Gastroesophageal sphincter (tissue), 4 donors: ENCODE results near the gene ZNF408. TPM values are rescaled to one million over a fixed set of nuclear protein-coding genes. Genes with fewer than 3 reads are reported as not detected.
A peak's percentile ranks its signal among the peaks of the same experiment; 100 is the strongest.

ENCODE experiments used
- ATAC-seq: fragments of 150-250 bp; one replicate; pipeline ENCODE4 v1.9.1; 2016; ENCODE audit warnings: mild to moderate bottlenecking, moderate library complexity
- H3K27ac ChIP-seq, 4 donors: fragments of 200-600 bp; sonication (generic) in 3 of 4; 1 replicate in 3 of 4; 2 replicates in 1 of 4; pipeline ENCODE4 v1.5.1; 2016 to 2019
- H3K27me3 ChIP-seq: fragments of 200-600 bp; sonication (generic); one replicate; pipeline ENCODE4 v1.5.1; 2019
- H3K36me3 ChIP-seq, 2 donors: fragments of 200-600 bp; sonication (generic); one replicate each; pipeline ENCODE4 v1.5.1; 2019; ENCODE audit warnings: control low read depth in 1 of 2
- H3K4me1 ChIP-seq, 3 donors: fragments of 200-600 bp; sonication (generic); 1 replicate in 2 of 3; 2 replicates in 1 of 3; pipeline ENCODE4 v1.5.1; 2016 to 2019; ENCODE audit warnings: control low read depth in 2 of 3
- H3K4me3 ChIP-seq, 2 donors: fragments of 200-600 bp; sonication (generic); one replicate each; pipeline ENCODE4 v1.5.1; 2019; ENCODE audit warnings: mild to moderate bottlenecking in 1 of 2, moderate library complexity in 1 of 2
- H3K9me3 ChIP-seq, 3 donors: fragments of 200-600 bp; sonication (generic); one replicate each; pipeline ENCODE4 v1.5.1; 2017 to 2019; ENCODE audit warnings: control low read depth in 2 of 3
- EP300 ChIP-seq: sonication (generic); formaldehyde crosslinking; IDR thresholded peaks from one replicate; pipeline ENCODE4 v1.6.1; 2017; ENCODE audit warnings: antibody characterized with exemption, mild to moderate bottlenecking
- POLR2A ChIP-seq, 2 donors: fragments of 450-650 bp; IDR thresholded peaks; one replicate each; pipeline ENCODE4 v1.6.1; 2017; ENCODE audit warnings: antibody characterized with exemption in 2 of 2, mild to moderate bottlenecking in 2 of 2, moderate library complexity in 1 of 2
- POLR2AphosphoS5 ChIP-seq: sonication (generic); formaldehyde crosslinking; IDR thresholded peaks from one replicate; pipeline ENCODE4 v1.6.1; 2017; ENCODE audit warnings: antibody characterized with exemption
- WGBS, 2 donors: methylation state at CpG; one replicate each; pipeline ENCODE4 v1.1.5; 2018; ENCODE audit warnings: low coverage in 1 of 2; 5-methylcytosine and 5-hydroxymethylcytosine counted together
- total RNA-seq, 4 donors: library from RNA; depleted of rRNA; stranded (reverse); fragments of >200 nt; gene quantifications; one replicate each; pipeline ENCODE4 v1.1.0, GENCODE V29; 2016
- TF ChIP-seq, protein P1 (sequence below), 4 experiments: fragments of 200-600 bp in 2 of 4; fragments of 450-650 bp in 2 of 4; sonication (generic) in 1 of 4; IDR thresholded peaks; one replicate each; pipeline ENCODE4 v1.5.1; 2017 to 2019; ENCODE audit warnings: antibody characterized with exemption in 4 of 4, mild to moderate bottlenecking in 2 of 4, moderate library complexity in 2 of 4

The ZNF408 gene
- total RNA-seq, 4 donors from 2014 or later = 4.7 to 14.2 (median 10.4) TPM

DNA sequence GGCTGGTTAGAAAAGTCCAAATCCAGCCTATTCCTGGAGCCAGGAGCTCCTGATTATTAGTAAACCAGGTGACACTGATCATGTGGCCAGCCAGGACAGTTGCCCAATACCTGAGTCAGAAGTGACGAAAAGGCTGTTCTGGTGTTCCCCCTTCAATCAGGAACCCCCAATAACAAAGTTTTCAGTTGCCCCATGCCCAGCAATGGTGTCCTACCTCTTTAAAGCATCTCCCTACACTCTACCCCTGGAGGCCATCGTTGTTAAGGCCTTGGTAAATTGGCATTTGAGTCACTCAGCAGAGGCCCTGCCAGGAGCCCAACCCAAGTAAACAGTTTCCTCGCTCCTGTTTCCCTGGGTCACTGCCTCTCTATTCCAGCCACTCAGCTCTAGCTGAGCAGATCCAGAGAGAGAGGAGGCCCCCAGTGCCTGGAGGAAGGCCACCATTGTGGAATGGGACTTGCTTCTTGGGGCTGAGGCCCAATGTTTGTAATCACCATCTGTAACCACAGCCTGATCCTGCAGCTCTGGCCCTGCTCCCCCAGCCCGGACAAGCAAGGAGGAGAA, 25.5 kb upstream of the ZNF408 start:
- WGBS, 2 donors = 5 to 40% methylated on average over 2 to 3 of the region's 4 CpGs
- Histone ChIP-seq H3K27ac (peak overlapping the region; percentile 35 to 86 (median 79)), H3K4me1 (peaks cover 4 to 43% (median 29%) of the 10 kb centered on the region in 3 donors), H3K27me3 (no peaks in the 10 kb centered on the region), H3K36me3 (peaks cover 0 to 86% of the 10 kb centered on the region in 2 donors), H3K4me3 (no peak overlapping the region), H3K9me3 (no peaks in the 10 kb centered on the region)
- peak; percentile 79 for ATAC-seq
- TF ChIP-seq POLR2A (IDR thresholded peaks at IDR 0.05) (no peak), POLR2AphosphoS5 (peak; percentile 30)
- TF ChIP-seq, protein P1, sequence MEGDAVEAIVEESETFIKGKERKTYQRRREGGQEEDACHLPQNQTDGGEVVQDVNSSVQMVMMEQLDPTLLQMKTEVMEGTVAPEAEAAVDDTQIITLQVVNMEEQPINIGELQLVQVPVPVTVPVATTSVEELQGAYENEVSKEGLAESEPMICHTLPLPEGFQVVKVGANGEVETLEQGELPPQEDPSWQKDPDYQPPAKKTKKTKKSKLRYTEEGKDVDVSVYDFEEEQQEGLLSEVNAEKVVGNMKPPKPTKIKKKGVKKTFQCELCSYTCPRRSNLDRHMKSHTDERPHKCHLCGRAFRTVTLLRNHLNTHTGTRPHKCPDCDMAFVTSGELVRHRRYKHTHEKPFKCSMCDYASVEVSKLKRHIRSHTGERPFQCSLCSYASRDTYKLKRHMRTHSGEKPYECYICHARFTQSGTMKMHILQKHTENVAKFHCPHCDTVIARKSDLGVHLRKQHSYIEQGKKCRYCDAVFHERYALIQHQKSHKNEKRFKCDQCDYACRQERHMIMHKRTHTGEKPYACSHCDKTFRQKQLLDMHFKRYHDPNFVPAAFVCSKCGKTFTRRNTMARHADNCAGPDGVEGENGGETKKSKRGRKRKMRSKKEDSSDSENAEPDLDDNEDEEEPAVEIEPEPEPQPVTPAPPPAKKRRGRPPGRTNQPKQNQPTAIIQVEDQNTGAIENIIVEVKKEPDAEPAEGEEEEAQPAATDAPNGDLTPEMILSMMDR (IDR thresholded peaks at IDR 0.05) = peak in 1 of 4 experiments; percentile 35

DNA sequence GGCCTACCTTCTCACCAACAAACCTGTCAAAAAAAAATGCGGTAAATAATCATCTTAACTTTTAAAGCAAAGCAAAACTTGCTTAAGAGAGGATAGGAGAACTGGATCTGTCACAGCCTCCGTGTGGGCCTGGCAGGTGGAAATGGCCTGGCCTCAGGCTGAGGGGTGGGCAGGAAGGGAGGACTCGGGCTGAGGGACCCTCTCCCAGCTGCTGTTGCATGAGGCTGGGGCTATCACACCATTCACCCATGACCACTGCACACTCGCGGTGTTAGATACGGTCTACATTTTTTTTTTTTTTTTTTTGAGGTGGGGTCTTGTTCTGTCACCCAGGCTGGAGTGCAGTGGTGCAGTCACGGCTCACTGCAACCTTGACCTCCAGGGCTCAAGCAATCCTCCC, 24.9 kb upstream of the ZNF408 start:
- no peak overlapping the region for H3K4me3 ChIP-seq
- H3K36me3 ChIP-seq = peaks cover 0 to 86% of the 10 kb centered on the region in 2 donors
- no peak for TF ChIP-seq POLR2A (IDR thresholded peaks at IDR 0.05)
- no peak for TF ChIP-seq EP300
- TF ChIP-seq, protein P1 (IDR thresholded peaks at IDR 0.05) = no peak
- no peak for TF ChIP-seq POLR2AphosphoS5
- H3K9me3 ChIP-seq = no peaks in the 10 kb centered on the region
- peak overlapping the region; percentile 35 to 86 (median 79) for H3K27ac ChIP-seq
- H3K27me3 ChIP-seq = no peaks in the 10 kb centered on the region
- ATAC-seq = no peak
- 88 to 100% methylated on average over 1 to 6 of the region's 7 CpGs for WGBS, 2 donors
- H3K4me1 ChIP-seq = peaks cover 4 to 43% (median 29%) of the 10 kb centered on the region in 3 donors

DNA sequence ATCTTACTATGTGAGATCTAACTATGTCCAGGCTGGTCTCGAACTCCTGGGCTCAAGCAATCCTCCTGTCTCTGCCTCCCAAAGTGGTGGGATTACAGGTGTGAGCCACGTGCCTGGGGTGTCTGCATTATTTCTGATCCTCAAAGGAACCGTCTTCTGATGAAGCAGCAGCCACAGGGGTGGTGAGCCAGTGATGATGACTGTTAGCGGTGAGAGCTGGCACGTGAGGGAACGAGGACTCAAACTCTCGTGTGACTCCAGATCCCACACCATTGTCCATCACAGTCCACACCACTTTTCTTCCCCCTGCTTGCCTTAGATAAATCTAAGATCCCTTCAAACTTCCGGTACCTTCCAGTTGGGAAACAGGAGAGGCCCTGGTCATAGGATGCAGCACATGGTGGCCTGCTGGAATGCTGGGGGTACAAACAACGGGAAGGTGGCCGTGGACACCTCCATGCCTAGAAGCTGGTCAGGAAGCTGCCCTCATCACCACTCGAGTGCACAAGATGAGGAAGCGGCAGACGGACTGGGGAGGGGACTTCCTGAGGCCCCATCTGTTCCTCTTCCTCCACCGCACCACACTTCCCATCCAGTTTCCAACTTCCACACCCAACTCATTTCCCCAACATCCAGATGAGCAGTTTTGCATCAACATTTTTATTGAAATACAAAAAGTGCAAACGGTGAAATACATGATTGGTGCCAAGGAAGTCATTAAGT, 24.2 kb upstream of the ZNF408 start:
- H3K27ac ChIP-seq = peak overlapping the region in 3 of 4 donors; percentile 57 to 81 (median 77)
- no peak overlapping the region for H3K4me3 ChIP-seq
- 60 to 66% methylated on average over 3 to 14 of the region's 15 CpGs for WGBS, 2 donors
- TF ChIP-seq POLR2AphosphoS5 = no peak
- H3K4me1 ChIP-seq = peaks cover 4 to 42% (median 29%) of the 10 kb centered on the region in 3 donors
- no peaks in the 10 kb centered on the region for H3K27me3 ChIP-seq
- ATAC-seq = no peak
- H3K9me3 ChIP-seq = no peaks in the 10 kb centered on the region
- H3K36me3 ChIP-seq = peaks cover 0 to 86% of the 10 kb centered on the region in 2 donors

DNA sequence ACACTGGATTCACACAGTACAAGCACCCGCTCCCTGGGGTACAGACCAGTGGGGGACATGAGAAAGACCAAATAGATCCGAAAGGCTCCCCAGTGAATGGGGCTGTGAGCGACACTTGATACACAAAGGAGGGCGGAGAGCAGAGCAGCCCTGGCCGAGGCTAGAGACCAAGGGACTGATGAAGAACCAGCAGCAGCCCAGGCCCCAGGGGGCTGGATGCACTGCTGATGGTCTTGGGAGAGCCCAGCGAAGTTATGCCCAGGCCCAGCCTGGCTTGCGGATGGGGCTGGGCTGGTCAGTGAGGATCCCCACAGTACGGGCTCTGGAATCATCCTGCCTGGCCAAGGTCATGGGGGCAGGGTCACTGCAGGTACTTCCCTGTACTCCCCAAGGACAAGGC, 23.7 kb upstream of the ZNF408 start:
- TF ChIP-seq EP300 = no peak
- TF ChIP-seq POLR2A (IDR thresholded peaks at IDR 0.05) = no peak
- Histone ChIP-seq H3K27ac (peak overlapping the region in 3 of 4 donors; percentile 57 to 81 (median 77)), H3K4me1 (peaks cover 4 to 37% (median 29%) of the 10 kb centered on the region in 3 donors), H3K27me3 (no peaks in the 10 kb centered on the region), H3K9me3 (no peaks in the 10 kb centered on the region), H3K36me3 (peaks cover 0 to 86% of the 10 kb centered on the region in 2 donors), H3K4me3 (no peak overlapping the region)
- ATAC-seq = no peak
- WGBS, 2 donors = 78 to 90% methylated on average over 2 to 5 of the region's 8 CpGs

DNA sequence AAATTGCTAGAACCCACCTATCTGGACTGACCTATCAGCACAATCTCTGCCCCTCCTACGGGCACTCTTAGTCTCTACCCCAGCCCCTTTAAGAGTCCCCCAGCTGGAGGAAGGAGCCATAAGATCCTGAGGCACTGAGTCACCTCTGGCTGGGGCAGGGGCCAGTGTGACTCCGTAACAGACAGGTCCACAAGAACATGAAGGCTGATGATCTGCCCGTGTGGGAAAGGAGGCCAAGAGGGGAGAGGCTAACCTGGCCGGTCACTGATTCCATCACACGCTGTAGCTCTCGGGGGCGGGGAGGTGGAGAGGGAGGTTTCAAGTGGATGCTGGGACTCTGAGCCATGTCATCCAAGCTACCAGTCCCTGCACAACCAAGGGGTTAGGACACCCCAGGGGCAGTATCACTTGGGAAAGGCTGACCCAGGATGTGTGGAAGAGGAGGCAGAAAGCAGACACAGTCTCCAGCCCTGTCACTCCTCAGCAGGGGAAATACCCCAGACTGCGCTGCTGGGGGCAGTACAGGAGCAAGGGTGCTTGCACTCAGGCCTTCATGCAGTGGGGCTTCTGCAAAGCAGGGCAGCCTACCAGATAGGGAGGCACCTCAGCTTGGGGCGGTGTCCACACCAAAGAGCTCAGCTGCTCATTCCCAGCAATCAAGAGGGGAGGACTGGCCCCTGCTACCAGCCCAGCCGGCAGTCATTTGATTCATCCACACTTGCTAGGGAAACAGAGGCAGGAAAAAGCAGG, 22.7 kb upstream of the ZNF408 start:
- Histone ChIP-seq H3K27ac (peak overlapping the region in 1 of 4 donors; percentile 77), H3K4me3 (no peak overlapping the region), H3K4me1 (peaks cover 4 to 37% (median 29%) of the 10 kb centered on the region in 3 donors), H3K9me3 (no peaks in the 10 kb centered on the region), H3K36me3 (peaks cover 0 to 86% of the 10 kb centered on the region in 2 donors), H3K27me3 (no peaks in the 10 kb centered on the region)
- WGBS, 2 donors = 80 to 94% methylated on average over 1 to 2 of the region's 10 CpGs
- ATAC-seq = no peak
- TF ChIP-seq POLR2A (IDR thresholded peaks at IDR 0.05) (no peak), POLR2AphosphoS5 (no peak), EP300 (no peak)
- TF ChIP-seq, protein P1 (IDR thresholded peaks at IDR 0.05) = no peak
